ENCODE measurements around the gene FANCC.

The FANCC gene

DNA sequence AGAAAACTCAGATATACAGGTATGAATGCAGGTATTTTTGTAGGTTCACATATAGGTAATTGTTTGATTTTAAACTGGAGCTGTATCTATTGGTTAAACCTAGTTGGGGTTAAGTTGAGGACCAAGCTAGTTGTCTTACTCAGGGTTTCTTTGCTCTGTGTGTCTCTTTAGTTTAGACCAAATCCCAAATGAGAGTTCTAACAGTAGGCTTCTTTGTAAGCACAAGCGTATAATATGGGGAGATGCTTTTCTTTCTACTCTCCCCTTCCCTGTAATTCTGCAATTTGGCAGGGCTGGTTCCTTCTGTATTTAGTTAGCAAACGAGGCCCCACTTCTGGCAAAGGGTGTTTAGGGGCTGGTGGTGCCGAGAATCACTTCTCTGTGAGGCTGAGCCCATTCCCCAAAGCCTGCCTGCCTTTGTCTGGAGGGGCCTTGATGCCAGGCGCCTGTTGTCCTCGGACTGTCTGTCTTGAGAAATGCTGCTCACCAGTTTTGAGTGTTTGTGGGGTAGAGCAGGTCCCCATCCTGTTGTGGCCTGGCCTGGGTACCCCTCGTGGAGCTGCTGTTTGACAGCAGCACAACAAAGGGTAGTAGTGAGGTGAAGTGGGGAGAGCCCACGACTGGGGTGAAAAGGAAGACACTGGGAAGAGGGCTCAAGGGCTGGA lies 259.3 kb downstream of the FANCC start:
- no peak for FAIRE-seq

DNA sequence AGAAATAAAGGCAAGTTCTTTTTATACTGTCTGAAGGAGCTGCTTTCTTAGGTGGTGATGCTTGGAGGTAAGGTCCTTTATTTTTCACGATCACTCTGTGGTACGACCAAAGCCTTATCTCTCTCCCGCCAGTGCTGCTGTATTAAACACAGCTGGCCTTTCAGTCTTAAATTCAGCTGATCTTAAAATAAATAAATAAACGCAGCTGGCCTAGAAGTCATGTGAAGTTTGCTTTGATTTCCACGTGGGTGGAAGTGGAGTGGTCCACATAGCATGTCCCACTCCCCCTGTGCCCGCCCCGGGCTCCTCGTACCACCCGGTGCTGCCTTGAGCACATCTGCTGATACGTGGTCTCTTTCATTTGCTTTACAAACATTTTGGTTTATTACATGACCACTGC lies 260.4 kb downstream of the FANCC start:
- FAIRE-seq = no peak

DNA sequence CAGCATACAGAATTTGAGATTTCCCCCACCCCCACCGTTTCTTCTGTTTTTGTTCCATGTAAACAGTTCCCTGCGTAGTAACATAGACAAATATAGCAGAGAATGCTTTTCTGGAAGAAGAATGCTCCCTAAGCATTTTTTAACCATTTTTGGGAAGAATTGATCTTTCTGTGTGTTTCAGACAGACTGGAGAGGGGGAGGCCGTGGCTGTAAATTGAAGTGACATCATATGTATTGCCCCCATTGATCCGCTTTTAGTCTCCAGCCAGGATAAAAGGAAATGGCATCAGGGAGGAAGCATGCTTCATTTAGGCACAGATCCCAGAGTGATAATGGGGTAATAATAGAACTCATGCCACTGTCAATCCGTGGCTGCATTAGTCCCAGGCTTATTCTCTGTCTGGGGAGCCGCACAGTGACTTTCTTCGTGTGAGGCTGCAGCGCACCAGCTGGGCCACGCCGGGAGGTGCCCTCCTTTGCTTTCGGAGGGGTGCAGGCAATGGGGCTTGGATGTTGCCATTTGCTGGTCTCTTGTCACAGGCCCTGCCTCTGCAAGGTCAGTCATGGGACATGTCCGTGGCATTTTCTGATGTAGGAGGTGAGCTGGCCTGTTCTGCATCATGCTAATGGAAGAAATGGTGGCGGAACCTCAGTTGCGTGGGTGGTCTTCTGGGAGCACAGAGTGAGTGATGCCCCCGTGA lies 261.5 kb downstream of the FANCC start:
- FAIRE-seq = no peak

DNA sequence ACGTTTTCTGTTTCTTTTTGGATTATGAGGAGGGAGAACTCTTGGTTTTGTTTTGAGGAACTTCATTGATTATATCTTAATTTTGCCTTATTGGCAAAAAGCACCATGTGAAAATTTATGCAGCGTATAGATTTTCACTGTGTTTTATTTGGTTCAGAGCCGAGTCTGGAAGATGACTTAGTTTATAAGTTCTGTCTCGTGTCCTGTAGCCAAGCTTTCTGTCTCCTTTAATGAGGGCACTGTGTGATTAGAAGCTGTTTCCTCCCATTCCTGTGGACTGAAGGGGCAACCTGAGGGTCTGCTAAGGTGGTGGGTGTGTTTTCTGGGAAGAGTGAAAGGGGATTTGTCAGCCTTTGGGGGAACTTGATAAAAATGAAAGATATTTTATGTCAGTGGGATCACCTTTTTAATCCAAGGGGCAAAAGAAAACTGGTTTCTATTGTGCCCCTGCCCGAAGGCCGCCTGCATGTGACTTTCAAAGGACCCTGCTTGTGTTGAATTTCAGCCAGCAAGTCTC lies 262.1 kb downstream of the FANCC start:
- no peak for FAIRE-seq

DNA sequence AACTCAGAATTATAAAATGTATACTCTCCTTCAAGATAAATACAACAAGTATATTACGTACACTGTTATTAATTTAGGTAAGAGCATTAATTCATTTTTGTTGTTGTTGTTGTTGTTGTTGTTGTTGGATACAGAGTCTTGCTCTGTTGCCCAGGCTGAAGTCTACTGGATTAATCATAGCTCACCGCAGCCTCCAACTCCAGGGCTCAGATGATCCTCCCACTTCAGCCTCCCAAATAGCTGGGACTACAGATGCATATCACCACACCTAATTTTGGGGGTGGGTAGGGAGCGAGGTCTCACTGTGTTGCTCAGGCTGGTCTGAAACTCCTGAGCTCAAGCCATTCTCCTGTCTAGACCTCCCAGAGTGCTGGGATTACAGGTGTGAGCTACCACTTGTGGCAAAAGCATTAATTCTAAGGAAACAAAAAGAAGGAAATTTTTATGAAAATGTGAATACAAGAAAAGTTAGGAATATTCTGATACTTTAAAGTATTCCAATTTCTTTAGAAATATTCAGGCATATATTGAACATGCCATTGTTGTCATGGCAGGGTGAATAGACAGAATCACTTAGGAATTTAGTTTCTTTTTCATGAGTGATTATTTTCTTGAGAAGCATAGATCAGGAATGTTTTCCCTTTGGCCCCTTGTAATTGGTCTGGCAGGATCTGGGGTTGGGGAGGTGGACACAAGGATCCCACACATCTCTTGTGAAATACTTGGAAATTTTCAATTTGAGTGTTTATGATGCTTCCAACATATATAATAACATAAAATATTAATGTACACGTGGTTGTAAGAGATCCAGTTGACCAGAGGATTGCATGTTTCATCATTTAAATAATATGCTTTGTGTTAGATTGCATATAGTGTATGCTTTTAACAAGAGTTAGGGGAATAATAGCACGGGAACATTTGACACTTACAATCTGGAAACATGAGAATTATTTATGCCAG lies 263.6 kb downstream of the FANCC start:
- FAIRE-seq = no peak

DNA sequence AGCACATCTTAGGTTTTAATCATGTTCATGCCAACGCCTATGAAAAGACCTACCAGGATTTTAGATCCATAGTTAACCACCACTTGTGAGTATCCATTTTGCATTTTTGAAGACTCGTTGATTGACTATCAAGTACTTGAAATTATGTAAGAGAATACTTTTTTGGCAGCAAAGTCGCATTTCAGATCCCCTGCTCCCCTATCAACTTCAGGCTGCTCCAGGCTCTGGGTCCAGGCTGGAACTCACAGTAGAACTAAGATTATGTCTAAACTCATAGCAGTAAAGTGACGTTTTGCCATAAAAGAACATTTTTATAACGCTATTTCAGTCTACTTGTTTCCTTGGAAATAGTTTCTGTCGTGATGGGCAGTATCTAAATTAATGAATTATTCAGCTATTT lies 267.7 kb downstream of the FANCC start:
- no peak for FAIRE-seq

Measured in G401.6 (cell line).